HG03354 (cell line): ENCODE measurements around the gene LGI4.

Experiments used
- ATAC-seq: cut with Tn5 transposase; IDR thresholded peaks from one replicate; pipeline ENCODE4 v1.9.1; 2021; ENCODE audit warnings: mild to moderate bottlenecking; ENCODE audit not compliant: unreplicated experiment, poor library complexity, severe bottlenecking

The LGI4 gene

DNA sequence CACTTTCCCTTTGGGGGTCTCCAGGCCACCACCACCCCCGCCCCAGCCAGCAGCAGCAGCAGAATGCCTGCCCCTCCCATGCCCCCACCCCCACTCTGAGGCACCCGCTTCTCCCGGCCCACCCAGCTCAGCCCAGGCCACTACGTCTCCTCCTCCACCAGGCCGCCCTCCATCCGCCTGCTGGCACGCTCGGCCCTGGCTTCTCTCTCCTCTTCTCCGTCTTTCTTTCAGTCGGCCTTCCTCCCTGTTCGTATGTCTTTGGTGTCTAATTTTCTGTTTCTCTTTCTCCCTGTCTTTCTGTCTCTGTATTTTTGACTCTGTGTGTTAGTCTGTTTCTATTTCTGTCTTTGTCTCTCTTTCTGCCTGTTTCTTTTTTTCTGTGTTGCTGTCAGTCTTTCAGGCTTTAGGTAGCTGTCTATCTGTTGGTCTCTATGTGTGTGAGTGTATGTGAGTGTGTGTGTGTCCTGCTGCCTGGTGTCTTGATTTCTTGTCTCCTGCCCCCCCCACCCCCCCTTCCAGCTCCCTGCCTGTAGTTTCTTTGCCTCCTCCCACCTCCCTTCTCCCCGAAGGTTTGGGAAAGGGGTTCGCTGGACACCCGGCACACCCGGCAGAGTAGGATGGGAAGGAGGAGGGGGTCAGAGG is at the start of gene LGI4:
Gene LGI4 (minus strand): TSS at position 459 of the 642 bp plus-strand sequence. CDS start 379 bp downstream, at position 80.
- no peak for ATAC-seq

DNA sequence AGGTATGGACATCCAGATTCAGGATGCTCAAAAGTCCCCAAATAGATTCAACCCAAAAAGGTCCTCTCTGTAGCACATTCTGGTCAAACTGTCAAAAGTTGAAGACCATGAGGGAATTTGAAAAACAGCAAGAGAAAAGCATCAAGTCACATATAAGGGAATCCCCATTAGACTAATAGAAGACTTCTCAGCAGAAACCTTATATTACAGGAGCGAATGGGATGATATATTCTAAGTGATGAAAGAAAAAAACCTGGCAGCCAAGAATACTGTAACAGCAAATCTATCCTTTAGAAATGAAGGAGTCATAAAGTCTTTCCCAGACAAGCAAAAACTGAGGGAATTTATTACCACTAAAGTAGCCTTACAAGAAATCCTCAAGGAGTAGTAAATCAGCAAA is 49.4 kb upstream of the LGI4 start:
- no peak for ATAC-seq

DNA sequence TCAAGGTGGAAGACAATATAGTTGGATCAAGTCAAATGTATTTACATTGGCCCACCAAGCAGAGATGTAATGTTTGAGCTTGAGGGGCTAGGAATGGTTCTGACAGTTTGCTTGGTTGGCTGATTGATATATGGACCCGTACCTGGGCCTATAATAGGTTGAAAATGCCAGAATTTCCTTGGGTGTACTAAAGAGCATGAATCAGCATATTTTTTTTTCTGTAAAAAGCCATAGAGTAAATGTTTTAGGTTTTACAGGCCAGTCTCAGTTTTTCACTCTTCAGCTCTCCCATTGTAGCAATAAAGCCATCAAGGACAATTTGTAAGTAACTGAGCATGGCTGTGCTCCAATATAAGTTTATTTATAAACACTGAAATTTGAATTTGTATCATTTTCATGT is 46.5 kb upstream of the LGI4 start:
- ATAC-seq, result no peak

DNA sequence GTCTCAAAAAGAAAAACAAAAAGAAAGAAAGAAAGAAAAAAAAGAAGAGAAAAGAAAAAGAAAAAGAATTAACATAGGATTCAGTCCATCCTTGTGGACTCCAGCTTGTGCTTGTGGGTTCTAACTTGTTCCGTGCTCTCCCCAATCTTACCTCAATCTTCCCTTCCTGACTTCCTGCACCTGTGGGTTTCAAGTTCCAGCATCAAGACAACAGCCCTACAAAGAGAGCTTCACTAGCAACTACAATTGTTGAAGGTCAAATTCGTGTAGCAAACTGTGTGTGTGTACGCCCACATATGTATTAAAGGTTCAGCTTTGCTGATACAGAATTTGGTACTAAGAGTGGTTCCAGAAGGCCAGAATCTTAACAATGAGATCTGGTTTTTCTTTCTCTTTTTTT is 45.0 kb upstream of the LGI4 start:
- ATAC-seq, result no peak

DNA sequence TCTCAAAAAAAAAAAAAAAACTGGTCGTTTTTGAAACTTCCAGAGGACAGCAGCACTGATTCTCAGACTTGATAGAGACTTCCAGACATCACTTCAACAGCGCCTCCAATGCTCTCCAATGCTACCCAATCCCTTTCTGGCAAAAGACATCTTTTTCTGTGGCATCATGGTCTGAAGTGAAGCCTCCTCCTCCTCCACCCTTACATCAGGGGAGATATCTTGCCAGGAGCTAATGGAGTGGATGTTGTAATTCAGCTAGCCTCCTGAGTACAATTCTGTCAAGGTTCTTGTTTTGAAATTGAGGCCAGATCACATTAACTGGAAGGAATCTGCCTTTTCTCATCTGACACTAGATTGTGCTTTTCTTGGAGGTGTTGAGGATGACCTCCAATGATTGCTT is 43.8 kb upstream of the LGI4 start:
- no peak for ATAC-seq

DNA sequence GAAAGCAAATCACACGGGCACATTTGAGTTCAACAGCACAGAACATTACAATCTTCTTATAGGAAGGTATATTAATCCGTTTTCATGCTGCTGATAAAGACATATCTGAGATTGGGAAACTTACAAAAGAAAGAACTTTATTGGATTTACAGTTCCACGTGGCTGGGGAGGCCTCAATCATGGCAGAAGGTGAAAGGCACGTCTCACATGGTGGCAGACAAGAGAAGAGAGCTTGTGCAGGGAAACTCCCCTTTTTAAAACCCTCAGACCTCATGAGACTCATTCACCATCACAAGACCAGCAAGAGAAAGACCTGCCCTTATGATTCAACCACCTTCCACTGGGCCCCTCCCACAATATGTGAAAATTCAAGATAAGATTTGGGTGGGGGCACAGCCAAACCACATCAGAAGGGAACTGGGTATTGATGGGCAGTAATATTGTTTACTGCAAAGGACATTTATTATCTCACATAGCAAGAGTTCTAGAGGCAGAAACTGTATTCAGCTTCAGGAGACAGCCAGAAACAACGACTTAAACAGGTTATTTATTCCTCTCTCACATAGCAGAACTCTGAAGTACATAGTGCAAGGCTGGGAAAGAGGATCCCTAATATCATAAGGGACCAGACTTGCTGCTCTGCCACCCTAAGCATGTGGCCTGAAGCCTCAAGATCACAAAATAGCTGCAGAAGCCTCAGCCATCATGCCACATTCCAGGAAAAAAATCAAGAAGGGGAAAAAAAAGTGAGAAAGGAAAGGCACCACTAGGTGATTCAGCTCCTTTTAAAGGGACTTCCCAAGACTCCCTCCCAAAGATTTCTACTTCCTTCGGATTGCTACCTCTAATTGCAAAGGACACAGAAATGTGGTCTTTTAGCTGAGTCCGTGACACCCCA is 42.8 kb upstream of the LGI4 start:
- ATAC-seq, result no peak

DNA sequence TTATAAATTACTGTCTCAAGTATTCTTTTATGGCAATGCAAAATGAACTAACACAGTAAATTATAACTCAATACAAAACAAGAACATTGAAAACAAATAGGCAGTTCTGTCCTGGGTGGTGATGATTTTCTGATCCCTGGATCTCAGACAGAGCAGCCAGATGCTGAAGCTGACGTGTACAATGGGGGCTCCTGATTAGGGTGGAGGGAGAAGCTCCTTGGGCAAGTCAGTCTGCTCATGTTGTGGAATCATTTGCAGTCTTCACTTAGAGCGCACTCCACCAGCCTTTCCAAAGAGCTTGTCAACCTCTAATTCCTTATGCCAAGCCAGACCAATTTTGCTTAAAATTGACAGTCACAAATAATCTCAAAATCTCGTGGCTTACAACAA is 41.3 kb upstream of the LGI4 start:
- ATAC-seq, result no peak

DNA sequence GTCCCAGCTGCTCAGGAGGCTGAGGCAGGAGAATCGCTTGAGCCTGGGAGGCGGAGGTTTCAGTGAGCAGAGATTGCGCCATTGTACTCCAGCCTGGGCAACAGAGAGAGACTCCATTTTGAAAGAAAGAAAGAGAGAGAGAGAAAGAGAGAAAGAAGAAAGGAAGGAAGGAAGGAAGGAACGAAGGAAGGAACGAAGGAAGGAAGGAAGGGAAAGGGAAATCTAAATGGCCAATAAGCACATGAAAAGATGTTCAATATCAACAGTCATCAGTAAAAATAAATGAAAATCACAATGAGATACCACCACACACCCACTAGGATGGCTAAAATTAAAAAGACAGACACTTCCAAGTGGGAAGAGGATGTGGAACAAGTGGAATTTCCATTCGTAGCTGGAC is 39.4 kb upstream of the LGI4 start:
- no peak for ATAC-seq

DNA sequence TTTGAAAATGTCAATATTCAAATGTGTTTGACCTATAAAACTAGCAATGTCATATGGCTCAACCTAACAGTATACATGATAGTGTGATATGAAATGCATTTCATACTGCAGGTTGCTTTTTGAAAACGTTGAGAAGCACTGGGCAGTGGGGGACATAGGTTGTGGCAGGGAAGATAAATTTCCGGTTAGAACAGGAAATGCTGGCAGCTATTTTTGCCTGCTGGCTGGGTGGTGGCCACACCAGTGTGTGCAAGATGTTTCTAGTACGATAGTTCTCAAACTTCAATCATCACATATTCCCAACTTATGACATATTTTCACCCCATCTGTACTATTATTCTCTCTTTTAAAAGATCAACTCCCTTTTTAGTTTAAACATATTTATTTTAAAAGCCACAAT is 36.9 kb upstream of the LGI4 start:
- ATAC-seq, result no peak

DNA sequence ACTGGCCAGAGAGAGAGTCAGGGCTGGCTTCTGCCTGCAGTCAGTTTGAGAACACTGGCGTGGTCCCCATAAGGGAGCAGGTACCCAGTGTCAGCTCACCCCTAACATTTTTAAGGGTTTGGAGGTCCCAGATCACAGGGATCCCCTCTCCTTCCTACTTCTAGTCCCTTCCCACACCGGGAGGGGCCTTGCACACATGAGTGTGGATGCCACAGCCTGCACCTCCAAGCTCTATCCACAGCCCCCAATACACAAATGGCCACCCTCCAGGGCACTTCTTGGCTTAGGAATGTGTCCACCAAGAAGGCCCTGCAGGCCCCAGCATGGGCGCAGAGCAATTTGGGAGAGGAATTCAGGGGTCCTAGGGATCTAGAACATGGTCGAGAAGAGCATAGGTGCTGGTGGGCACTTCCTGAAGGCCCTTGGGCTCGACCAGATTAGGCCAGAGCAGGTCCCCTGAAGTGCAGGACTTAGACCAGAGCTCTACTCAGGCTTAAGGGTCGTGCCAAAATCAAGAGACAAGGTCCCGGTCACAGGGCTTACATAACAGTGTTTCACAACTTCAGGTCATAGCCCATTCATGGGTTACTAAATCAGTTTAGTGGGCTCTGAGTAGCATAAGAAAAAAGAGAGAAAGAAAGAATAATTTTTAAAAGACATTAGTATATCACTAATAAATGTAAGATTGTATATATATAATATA is 35.7 kb upstream of the LGI4 start:
- no peak for ATAC-seq

DNA sequence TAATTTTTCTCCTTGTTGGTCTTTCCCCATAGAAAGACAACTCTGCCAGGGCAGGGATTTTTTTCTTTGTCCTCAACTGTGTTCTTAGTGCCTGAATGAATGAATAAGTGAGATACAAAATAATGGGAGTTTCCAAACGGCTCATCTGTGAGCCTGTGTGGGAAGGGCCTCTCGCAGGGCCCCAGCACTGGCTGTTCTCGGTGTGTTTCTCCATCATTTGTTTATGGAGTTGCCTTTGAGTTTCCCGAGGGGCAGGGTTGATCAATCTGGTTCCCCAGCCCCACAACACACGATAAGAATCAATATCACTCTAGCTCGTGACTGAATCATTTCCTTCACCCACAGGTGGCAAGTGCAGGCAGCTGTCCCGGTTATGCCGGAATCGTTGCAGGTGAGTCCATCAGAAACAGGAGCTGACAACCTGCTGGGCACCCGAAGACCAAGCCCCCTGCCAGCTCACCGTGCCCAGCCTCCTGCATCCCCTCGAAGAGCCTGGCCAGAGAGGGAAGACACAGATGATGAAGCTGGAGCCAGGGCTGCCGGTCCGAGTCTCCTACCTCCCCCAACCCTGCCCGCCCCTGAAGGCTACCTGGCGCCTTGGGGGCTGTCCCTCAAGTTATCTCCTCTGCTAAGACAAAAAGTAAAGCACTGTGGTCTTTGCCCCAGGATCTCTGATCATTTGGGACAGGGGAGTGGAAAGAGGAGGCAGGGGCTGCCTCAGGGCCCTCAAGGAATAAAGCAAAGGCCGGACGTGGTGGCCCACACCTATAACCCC is 34.5 kb upstream of the LGI4 start:
- no peak for ATAC-seq

DNA sequence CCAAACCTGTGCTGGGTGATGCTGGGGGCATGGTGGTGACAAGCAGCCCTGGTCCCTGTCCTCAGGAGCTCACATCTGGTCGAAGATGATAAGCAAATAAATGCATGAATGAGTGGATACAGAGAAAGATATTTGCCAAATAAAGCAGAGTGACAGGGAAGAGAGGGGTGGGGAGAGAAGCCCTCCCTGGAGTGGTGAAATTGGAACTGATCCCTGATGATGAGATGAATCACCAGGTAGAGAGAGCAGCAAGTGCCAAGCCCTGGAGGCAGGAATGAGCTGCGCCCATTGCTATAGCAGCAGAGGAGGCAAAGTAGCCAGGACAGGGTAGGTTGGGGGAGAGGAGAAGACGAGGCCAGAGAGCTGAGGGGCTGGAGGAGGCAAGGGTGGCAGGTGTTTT is 33.3 kb upstream of the LGI4 start:
- ATAC-seq, result no peak

DNA sequence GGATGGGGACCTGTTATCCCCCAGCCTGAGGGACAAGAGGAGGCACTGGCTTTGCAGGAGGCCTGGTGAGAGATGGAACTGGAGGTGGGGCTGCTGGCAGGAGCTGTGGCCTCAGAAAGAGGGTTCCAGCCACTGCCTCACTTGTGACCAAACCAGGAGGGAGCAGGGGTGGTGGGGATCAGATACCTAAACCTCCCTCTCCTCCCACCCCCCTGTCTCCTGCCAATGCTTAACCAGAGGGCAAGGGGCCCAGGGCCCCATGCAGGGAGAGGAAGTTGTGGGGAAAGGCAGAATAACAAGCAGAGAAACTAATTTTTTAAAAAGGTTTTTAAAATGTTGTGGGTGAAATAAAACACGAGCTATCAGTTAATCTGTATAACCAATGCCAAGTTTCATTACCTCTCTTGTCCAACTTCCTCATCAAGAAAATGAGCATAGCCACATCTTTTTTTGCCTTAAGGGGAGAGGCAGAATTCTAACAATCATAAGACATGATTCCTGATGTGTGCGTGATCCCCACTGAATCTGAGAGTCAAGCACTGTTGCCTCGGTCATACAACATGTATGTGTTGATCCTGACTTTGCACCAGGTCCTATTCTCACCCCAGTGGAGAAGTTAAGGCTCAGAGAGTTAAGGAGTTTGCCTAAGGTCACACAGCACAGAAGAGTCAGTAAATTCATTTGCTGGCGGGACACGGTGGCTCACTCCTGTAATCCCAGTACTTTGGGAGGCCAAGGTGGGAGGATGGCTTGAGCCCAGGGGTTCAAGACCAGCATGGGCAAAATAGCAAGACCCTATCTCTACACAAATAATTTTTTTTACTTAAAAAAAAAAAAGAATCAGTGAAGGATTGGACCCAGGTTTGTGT is 32.6 kb upstream of the LGI4 start:
- no peak for ATAC-seq

DNA sequence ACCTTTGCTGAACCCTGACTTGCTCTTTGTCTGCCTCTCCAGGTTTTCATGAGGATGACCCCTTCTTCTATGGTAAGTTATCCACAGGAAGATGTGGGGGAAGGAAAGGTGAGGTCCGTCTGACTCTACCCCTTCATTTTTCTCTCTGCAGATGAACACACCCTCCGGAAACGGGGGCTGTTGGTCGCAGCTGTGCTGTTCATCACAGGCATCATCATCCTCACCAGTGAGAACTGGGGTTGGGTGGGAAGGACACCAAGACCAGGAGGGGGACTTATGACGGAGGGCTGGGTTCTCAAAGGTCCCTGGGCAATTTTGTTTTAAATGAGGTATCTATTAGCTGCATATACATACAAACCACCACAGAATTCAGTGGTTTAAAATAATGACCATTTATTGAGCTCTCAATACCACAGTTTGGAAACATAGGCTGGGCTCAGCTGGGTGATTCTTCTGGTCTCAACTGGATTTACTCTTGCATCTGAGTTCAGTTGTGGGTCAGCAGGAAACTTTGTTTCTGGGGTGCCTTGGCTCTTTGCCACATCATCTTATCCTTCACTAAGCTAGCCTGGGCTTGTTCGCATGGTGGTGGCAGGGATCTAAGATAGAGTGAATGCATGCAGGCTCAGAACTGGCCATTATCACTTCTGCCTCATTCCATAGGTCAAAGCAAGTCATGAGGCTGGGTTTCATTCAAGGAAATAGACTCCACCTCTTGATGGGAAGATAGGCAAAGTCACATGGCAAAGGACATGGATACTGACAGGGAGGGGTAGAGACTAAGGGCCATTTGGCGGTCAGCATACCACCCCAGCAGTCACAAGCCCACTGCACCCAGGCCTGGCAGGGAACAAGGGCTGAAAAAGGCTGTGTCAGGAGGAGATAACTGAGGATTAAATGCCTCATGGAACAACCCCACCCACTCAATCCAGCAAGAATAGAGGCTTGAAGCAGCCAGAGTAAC is 31.5 kb upstream of the LGI4 start:
- no peak for ATAC-seq

DNA sequence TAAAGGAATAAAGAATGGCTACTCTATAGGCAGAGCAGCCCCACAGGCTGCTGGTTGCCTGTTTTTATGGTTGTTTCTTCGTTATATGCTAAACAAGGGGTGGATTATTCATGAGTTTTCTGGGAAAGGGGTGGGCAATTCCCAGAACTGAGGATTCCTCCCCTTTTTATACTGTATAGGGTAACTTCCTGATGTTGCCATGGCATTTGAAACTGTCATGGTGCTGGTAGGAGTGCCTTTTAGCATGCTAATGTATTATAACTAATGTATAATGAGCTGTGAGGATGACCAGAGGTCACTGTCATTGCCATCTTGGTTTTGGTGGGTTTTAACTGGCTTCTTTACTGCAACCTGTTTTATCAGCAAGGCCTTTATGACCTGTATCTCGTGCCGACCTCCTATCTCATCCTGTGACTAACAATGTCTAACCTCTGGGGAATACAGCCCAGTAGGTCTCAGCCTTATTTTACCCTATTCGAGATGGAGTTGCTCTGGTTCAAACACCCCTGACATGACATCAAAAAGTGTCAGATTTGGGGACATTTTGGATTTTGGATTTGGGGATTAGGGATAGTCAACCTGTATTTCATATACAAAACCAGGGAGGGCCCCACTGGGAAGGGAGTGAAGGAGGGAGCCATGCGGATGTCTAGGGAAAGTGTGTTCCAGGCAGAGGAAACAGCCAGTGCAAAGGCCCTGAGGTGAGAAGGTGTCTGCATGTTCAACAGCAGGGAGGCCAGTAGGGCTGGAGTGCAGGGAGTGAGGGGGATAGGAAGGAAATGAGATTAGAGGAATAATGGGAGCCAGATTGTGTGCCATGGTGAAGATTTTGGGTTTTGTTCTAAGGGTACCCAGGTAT is 30.6 kb upstream of the LGI4 start:
- ATAC-seq, result no peak

DNA sequence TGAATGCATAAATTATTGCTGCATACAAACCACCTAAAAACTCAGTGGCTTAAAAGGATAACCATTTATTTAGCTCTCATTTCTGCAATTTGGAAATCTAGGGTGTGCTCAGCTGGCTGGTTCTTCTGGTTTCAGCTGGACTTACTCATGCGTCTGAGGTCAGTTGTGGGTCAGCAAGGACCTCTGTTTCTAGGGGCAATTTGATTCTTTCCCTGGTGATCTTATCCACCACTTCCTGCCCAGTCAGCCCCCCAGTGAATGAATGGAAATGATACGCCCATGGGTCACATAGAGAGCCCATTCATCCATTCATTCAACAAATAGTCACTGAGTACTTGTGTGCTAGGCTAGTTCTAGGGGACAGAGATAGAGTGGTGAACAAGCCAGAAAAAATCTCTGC is 29.6 kb upstream of the LGI4 start:
- no peak for ATAC-seq
